IPS DF 19.7 (cell line): Measurements from ENCODE around the gene NDUFA8.

Experiments used
- DNase-seq: peaks from one replicate; pipeline ENCODE4 v3.0.0-alpha.2; 2013; ENCODE audit warnings: low read depth, low spot score

The NDUFA8 gene

GRCh38 chr9:122159026-122159924 lies at the start of gene NDUFA8, which contains the start of gene MORN5:
NDUFA8 (minus strand) TSS chr9:122159779; CDS start chr9:122159677, 102 bp downstream.
MORN5 (plus strand) TSS chr9:122159908; CDS start chr9:122159973, 65 bp downstream.
- DNase-seq: peak; percentile 84

GRCh38 chr9:122207096-122207495 lies 47.5 kb upstream of the NDUFA8 start:
- DNase-seq: no peak

GRCh38 chr9:122206118-122207046 lies 46.8 kb upstream of the NDUFA8 start:
- DNase-seq: no peak

GRCh38 chr9:122205176-122205575 lies 45.6 kb upstream of the NDUFA8 start:
- no peak for DNase-seq

GRCh38 chr9:122204491-122204890 lies 44.9 kb upstream of the NDUFA8 start:
- no peak for DNase-seq

GRCh38 chr9:122204055-122204454 lies 44.5 kb upstream of the NDUFA8 start:
- no peak for DNase-seq

GRCh38 chr9:122202111-122202510 lies 42.5 kb upstream of the NDUFA8 start:
- DNase-seq: no peak

- no peak for DNase-seq
These were observed 42.1 kb upstream of the NDUFA8 start for GRCh38 chr9:122201641-122202040.

GRCh38 chr9:122200960-122201595 lies 41.5 kb upstream of the NDUFA8 start:
- no peak for DNase-seq

GRCh38 chr9:122197882-122198281 lies 38.3 kb upstream of the NDUFA8 start:
- no peak for DNase-seq

- no peak for DNase-seq
These were observed 37.8 kb upstream of the NDUFA8 start for GRCh38 chr9:122197426-122197825.

- no peak for DNase-seq
These were observed 36.3 kb upstream of the NDUFA8 start for GRCh38 chr9:122195875-122196274.

GRCh38 chr9:122193651-122194050 lies 34.1 kb upstream of the NDUFA8 start:
- DNase-seq: no peak

- no peak for DNase-seq
These were observed 33.4 kb upstream of the NDUFA8 start for GRCh38 chr9:122192914-122193525.

- no peak for DNase-seq
These were observed 32.8 kb upstream of the NDUFA8 start for GRCh38 chr9:122192261-122192875.

GRCh38 chr9:122191584-122191983 lies 32.0 kb upstream of the NDUFA8 start:
- no peak for DNase-seq

- DNase-seq: no peak
These were observed 31.2 kb upstream of the NDUFA8 start for GRCh38 chr9:122190597-122191381.

GRCh38 chr9:122188369-122188768 lies 28.8 kb upstream of the NDUFA8 start:
- no peak for DNase-seq

- no peak for DNase-seq
These were observed 27.3 kb upstream of the NDUFA8 start for GRCh38 chr9:122186777-122187470.
